ENCODE results near the gene RABGAP1L. TPM values are rescaled to one million over a fixed set of nuclear protein-coding genes. Genes with fewer than 3 reads are reported as not detected.

RABGAP1L gene
- total and polyA plus RNA-seq, 2 of the 8 experiments (the other 6 are each of a cell fraction or from before 2014, with no cell fraction given), result 33.3 to 156 TPM

- TF ChIP-seq EP300 (IDR thresholded peaks at IDR 0.05; ENCODE audit: borderline replicate concordance in 1 of 2, low read depth in 2 of 2, low read length in 2 of 2), result no peak
- no peak for TF ChIP-seq POLR2A (IDR thresholded peaks at IDR 0.05; ENCODE audit: control extremely low read depth in 1 of 2, low read depth in 2 of 2, low read length in 2 of 2)
Observed at GRCh38 chr1:175034775-175035174, 875.5 kb downstream of the RABGAP1L start (continued).

All from H1 (cell line).